GM21825 (cell line): ENCODE measurements around the gene PRKG1.
"Not testable (repeated sequence)": the region's sequence is repeated elsewhere in the genome, so short reads cannot be mapped to it uniquely, and the experiment has no call there.

Source experiments
- ATAC-seq: cut with Tn5 transposase; IDR thresholded peaks from one replicate; pipeline ENCODE4 v1.9.1; 2021; ENCODE audit warnings: mild to moderate bottlenecking, moderate library complexity; ENCODE audit not compliant: unreplicated experiment

The PRKG1 gene

DNA sequence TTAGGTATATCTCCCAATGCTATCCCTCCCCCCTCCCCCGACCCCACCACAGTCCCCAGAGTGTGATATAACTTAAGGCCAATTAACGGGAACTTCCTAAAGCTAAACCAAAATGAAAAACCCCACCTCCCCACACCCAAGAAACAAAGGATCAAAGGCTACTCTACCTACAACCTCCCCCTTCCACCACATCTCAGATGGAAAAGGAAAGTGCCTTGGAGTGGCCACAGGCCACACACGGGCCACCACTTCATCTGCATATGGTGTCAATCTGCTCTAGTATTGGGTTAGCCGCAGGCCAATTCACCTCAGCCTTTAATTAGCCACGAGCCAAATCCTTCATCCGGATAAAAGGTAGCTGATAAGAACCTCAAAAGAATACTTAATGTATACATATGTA, 605.6 kb downstream of the PRKG1 start:
- ATAC-seq = no peak

- ATAC-seq = no peak
Observed at GRCh38 chr10:51683031-51683691, 608.9 kb downstream of the PRKG1 start.

- no peak for ATAC-seq
Observed at GRCh38 chr10:51685768-51686167, 611.5 kb downstream of the PRKG1 start.

DNA sequence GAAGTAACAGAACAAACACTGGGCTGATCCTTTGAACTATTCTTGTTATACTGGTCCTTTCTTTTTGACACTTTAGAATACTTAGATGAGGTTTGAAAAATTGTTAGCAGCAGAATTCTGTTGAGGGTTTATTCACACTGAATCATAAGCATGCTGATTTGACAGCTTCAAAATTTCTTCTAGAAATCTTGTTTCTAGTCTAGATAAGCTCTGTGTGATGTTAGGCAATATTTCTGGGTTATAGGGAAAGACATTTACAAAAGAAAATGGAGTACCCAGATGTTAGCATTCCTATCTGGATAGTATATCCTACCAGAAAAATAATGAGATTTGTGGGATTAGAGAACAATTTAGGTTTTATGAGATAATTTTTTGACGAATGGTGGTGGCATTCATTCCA, 613.0 kb downstream of the PRKG1 start:
- ATAC-seq = no peak

DNA sequence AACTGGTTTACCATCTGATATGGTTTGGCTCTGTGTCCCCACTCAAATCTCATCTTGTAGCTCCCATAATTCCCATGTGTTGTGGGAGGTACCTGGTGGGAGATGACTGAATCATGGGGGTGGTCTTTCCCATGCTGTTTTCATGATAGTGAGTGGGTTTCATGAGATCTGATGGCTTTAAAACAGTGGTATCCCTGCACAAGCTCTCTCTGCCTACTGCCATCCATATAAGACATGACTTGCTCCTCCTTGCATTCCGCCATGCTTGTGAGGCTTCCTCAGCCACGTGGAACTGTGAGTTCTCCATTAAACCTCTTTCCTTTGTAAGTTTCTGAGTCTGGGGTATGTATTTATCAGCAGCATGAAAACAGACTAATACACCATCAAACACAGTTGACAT, 614.5 kb downstream of the PRKG1 start:
- not testable (repeated sequence) for ATAC-seq

- ATAC-seq = no peak
Observed at GRCh38 chr10:51689536-51689935, 615.2 kb downstream of the PRKG1 start.

DNA sequence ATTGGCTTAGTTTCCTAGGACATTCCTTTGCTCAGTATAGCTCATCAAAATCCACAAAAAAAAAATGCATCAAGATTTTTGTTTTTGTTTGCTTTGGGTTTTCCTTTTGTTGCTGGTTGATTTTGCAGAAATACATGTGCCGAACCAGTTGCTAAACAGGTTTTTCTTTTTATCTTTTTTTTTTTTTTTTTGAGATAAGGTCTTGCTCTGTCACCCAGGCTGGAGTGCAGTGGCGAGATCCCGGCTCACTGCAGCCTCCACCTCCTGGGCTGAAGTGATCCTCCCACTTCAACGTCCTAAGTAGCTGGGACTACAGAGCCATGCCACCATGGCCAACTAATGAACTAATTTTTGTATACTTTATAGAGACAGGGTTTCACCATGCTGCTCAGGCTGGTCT, 616.8 kb downstream of the PRKG1 start:
- ATAC-seq = no peak

- ATAC-seq = no peak
Observed at GRCh38 chr10:51694086-51694768, 619.9 kb downstream of the PRKG1 start.

- ATAC-seq = no peak
Observed at GRCh38 chr10:51696251-51696650, 622.0 kb downstream of the PRKG1 start.

DNA sequence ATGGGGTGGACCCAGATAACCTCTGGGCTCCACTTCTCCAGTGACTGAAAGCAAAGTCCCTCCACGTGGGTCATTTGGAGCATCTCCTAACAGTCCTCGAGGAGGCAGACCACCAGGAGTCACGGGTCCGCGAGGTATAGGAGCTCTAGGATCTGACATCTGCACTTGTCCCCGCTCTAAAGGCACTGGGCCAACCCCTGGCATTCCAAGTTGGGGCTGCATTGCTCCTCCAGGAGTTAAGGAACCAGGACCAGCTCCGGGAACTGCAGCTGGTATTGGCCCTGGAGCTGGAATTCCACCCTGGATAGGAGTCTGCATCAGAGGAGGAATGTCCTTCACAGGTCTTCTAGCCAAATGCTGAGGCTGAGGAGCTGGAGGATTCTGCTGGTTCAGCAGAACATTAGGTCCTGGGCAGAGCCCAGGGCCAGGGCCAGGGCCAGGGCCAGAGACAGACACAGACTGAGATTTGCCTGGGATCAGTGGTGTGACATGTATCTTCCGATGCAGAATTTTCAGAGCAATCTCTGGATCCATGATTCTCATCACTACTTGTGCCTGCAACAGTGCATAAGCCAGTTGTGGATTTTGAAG, 624.3 kb downstream of the PRKG1 start:
- ATAC-seq = no peak

DNA sequence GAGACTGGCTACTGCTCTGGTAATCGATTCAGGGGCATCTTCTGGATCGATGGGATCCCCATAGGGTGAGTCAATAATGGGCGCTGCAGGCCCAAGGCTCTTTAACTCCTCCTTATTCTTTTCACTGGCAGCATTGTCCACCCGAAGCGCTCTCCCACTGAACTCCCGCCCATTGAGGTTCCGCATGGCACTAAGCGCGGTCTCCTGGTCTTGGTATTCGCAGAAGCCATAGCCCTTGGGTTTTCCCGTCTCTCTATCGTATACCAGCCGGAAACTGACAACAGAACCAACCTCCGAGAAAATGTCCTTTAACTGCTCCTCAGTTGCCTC, 624.8 kb downstream of the PRKG1 start:
- ATAC-seq = peak; percentile 30

GRCh38 chr10:51699475-51700227, 625.4 kb downstream of the PRKG1 start, which contains the start of gene CSTF2T:
Gene CSTF2T (minus strand): TSS chr10:51699595. CDS start chr10:51699549, 46 bp downstream.
- ATAC-seq = peak; percentile 92

DNA sequence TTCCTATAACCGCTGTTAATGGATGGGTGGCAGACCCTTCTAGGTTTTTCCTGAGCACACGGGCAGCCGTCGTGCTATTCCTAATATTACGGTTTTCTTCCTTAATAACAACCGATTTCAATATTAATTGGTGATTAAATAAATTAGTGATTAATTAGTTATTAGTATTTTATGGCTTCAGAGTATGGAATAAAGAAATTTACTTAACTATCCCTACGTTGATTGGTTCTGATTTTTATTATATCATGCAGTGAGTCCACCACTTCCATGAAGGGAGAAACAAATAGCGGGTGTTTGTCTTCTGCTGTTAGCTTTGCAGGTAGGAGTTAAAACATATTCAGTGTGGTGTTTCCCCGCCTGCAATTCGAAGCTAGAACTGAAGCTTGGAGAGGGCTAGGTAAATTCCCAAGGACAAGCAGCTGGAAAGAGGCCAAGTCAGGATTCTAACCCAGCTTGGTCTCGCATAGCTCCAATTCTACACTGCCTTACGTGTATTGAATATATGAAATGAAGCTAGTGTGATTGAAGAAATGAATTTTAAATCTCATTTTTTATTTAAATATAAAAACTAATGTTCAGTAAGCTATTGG, 626.0 kb downstream of the PRKG1 start:
- ATAC-seq = no peak

GRCh38 chr10:51705774-51706173, 631.5 kb downstream of the PRKG1 start:
- no peak for ATAC-seq

DNA sequence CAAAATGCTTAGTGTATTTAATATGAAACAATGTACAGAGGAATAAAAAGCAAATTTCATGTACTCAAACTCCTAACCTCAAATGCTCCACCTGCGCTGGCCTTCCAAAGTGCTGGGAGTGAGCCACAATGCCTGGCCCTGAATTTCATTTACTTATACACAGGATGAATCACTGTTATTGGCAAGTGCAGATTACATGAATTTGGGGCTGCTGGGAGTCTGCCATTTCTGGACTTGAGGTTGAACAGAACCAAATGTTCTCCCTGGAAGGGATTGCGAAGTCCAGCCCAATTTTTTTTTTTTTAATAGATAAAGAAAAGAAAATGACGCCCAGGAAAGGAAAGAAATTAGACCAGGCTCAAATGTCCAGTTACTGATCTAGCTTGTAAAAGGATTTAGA, 631.9 kb downstream of the PRKG1 start:
- ATAC-seq = no peak

GRCh38 chr10:51707392-51707791, 633.1 kb downstream of the PRKG1 start:
- ATAC-seq = no peak

- ATAC-seq = no peak
Observed at GRCh38 chr10:51707821-51708424, 633.6 kb downstream of the PRKG1 start.

- no peak for ATAC-seq
Observed at GRCh38 chr10:51708609-51709008, 634.3 kb downstream of the PRKG1 start.

DNA sequence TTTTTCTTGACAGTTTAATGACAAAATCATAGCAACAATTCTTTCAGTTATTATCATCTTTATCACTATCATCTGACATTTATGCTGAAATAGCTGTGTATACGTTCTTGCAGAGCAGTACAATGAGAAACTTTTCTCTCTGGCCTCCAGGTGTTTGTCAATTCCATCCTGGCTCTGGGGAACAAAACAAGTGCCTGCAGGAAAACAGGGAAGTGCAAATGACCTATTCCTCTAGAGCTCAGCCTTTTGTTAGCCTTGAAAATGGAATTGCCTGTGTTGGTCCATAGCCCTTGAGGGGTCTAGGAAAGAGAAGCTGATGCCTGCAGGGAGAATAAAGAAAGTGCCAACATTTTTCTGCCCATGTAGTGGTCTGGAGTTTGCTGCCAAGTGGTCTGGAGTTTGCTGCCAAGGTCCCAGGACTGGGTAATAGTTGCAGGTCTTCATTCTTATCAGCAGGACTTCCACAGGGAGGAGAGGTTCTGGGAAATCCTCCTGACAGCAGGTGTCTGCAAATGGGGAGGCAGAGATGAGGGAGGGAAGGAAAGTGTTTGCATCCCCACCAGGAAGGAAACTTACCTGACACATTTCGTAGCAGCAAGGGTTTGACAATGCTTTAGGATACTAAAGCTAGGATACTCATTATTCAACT, 635.2 kb downstream of the PRKG1 start:
- no peak for ATAC-seq

DNA sequence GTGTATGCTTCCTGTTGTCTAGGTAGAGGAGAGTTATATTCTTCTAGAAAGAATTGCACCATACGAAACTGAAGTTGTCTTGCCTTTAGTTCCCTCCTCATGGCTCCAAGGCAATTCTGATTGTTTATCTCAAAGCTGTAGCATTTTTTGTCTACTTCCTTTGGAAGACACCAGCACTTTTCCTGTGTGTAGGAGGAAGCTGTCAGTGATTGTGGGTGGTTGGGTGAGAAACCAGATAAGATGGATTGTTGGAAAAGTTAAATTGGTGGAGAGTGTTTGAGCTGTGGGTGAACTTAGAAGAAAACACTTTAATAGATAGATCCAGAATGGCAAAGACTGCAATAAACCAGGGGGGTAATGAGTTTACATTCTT, 637.2 kb downstream of the PRKG1 start:
- no peak for ATAC-seq
